ENCODE data around the gene EXT2.

The EXT2 gene

DNA sequence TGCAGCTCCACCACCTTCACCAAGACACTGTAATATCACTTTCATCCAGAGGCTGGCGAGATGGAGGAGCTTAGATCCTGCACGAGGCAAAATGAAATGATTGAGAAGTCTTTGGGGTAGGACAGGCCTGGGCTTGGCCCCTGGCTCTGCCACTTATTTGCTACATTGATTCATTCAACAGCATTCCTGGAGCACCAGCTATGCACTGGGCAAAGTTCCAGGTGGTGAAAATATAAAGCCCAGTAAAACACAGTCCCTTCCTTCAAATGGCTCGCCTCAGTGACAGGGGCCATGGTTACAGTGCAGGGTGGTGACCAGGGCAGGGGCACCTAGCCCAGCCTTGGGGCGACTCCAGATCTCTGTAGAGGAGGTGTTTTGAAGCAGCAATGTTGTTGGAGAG is 194.7 kb downstream of the EXT2 start:
- no peak overlapping the region for H3K4me3 ChIP-seq (replicated peaks in 1 of 2; ENCODE audit: low read depth in 2 of 2, low read length in 2 of 2)
- TF ChIP-seq CTCF (IDR thresholded peaks at IDR 0.05; ENCODE audit: low read depth, low read length) = no peak
- DNase-seq (ENCODE audit: low read depth in 2 of 2) = no peak

Measured in cardiac fibroblast (primary cell).